ENCODE data around the gene LMX1B.

Gene LMX1B

DNA sequence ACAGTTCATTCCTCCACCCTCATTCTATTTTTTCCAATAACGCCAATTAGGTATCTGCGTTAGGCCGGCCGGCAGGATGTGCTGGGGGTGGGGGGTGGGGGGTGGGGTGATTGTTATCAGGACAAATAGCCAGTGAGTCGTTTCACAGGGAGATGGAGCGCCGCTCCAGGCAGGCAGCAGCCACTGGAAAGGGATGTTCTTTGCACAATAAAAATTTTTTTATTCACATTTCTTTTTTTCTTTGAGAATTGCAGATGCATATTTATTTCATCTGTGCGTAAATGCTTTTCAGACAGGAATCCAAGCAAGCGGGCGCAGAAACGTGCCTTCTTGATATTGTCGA is 4.1 kb downstream of the LMX1B start:
- no peak for DNase-seq (ENCODE audit: low spot score)
- TF ChIP-seq, protein P1, sequence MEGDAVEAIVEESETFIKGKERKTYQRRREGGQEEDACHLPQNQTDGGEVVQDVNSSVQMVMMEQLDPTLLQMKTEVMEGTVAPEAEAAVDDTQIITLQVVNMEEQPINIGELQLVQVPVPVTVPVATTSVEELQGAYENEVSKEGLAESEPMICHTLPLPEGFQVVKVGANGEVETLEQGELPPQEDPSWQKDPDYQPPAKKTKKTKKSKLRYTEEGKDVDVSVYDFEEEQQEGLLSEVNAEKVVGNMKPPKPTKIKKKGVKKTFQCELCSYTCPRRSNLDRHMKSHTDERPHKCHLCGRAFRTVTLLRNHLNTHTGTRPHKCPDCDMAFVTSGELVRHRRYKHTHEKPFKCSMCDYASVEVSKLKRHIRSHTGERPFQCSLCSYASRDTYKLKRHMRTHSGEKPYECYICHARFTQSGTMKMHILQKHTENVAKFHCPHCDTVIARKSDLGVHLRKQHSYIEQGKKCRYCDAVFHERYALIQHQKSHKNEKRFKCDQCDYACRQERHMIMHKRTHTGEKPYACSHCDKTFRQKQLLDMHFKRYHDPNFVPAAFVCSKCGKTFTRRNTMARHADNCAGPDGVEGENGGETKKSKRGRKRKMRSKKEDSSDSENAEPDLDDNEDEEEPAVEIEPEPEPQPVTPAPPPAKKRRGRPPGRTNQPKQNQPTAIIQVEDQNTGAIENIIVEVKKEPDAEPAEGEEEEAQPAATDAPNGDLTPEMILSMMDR (IDR thresholded peaks at IDR 0.05), result no peak
- Histone ChIP-seq H3K4me3 (no peak overlapping the region), H3K27ac (no peak overlapping the region)

DNA sequence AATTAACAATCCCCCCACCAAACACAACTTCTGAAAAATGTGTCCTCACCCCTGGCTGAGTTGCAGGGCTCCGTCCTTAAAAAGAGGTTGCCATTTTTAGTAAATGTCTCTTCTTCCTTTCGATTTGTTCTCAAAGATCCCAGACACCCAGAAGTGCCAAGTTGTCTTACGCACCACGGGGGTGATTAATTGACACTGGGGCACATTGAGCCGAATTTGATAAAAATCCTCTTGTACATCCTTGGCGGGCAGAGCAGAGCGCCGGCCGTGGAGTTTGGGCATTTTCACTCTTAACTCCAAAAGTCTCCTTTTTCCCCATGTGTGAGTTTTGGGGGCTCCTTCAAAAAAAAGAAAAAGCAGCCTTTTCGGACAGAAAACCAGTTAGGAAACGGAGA is 4.5 kb downstream of the LMX1B start:
- H3K4me3 ChIP-seq, result no peak overlapping the region
- TF ChIP-seq, protein P1 (IDR thresholded peaks at IDR 0.05), result no peak
- no peak overlapping the region for H3K27ac ChIP-seq
- DNase-seq (ENCODE audit: low spot score), result no peak

DNA sequence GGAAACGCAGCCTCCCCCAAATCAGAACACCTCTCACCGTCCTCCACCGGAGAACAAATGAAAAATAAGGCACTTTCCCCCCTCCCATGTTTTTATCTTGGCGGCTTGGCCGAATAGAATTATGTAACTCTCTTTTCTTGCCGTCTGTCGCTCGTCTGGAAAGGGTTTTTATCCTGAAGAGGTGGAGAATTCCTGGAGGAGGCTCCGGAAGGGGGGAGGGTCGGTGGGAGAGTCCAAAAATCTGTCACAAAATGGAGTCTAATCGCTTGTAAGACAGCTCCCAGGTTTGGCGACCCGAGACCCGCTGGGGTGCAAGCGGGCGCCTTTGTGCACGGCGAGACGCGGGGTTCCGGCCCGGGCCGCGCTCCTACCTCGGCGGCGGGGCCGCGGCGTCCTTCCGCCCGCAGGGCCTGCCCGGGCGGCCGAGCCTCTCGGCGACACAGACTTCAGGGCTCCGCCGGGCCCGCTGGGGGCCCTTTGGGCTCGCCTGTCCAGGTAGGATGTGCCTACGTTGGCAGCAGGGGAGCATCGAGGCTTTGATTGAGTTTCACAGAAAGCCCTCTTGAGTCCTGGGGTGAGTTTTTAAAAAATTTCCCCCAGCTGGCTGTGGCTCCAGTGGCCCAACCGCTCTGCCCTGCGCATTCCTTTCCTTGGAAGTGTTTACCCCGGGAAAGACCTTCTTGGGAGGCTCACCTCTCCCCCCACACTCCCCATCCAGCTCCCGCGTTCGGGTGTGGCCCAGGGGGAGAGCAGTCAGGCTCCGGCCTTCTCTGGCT is 5.0 kb downstream of the LMX1B start:
- DNase-seq (ENCODE audit: low spot score), result no peak
- TF ChIP-seq, protein P1 (IDR thresholded peaks at IDR 0.05), result no peak
- Histone ChIP-seq H3K27ac (no peak overlapping the region), H3K4me3 (no peak overlapping the region)

DNA sequence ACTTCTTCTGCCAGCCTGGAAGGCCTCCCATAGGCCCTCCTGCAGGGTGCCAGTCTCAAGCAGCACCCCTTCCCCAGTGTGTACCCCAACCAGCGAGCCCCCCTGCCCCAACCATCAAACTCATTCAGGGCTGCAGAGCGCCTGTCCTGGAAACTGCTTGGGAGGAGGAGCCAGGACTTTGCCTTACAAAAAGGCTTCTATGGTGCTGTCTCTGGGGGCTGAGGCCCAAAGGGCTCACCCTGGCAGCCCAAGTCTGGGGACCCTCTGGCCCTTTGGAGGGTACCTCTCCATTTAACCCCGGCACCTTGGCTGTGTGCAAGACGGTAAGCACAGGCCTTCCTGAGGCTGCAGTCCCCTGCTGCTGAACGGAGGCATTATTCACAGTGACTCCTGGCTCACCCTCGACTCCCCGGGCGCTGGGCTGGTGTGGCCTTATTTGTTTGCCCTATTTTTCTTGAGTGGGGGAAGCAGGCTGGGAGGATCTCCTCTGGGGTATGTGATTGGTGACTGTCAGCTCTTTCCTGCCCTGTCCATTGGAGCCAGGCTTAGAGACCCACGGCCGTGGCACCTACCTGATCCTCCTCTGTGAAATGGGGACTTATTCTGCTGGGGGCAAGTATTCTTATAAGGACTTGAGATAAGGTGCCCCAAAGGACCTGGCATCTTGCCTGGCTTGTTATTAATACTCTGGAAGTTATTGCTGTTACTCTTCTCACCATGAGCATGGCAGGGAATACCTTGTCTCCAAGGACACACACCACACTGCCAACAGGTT is 5.8 kb downstream of the LMX1B start:
- DNase-seq (ENCODE audit: low spot score), result no peak
- TF ChIP-seq, protein P1 (IDR thresholded peaks at IDR 0.05), result no peak
- Histone ChIP-seq H3K4me3 (no peak overlapping the region), H3K27ac (no peak overlapping the region)

DNA sequence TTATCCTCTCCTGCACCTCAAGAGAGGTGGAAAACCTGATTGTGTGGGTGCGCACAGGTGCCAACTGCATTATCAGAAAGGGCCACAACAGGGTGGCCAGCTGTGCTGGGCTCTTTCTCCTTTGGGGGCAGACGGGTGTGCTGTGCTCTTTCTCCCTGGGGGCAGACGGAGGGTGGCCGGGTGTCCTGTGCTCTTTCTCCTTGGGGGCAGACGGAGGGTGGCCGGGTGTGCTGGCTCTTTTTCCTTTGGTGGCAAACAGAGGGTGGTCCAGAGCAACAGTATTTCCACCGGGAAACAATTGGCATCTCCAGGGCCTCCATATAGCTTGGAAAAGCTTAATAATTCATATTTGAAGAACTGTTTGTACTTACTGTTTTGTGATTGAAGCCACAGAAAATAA is 6.8 kb downstream of the LMX1B start:
- TF ChIP-seq, protein P1 (IDR thresholded peaks at IDR 0.05), result no peak
- H3K4me3 ChIP-seq, result no peak overlapping the region
- no peak for DNase-seq (ENCODE audit: low spot score)
- no peak overlapping the region for H3K27ac ChIP-seq

DNA sequence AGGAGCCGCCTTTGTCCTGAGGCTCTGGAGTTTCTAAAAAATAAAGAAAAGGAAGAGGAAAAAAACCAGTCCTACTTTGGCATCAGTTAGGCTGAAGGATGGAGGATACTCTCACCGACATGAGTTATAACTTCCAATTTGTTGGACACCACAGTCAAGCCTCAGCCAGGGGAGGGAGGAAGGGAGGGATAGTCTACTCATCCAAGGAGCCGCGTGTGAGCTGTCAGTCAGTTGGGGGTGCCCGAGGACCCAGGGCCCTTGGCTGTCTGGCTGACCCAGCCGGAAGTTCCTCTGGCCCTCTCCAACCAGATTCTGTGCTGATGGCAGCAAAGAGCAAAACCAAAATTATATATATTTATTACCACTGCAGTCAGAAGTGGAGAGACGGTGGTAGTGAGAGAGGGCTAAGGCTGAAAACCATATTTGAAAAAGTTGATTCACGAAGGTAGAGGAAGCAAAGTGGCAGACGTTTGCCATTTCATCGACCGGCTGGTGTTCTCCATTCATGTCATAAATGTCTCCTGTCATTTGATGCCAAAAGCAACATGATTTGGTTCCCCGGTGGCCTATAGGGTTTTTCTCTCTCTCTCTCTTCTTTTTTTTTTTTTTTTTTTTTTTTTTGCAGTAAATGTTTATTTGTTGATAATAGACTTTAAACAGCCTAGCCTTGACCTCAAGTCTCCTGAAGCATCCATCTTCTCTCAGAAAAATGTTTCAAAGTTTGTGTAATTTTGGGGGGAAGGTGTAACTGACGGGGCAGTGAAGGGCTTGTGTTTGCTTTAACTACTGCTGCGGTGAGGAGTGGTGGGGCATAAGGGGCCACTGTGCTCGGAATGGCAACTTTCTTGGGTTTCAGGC is 7.6 kb downstream of the LMX1B start:
- DNase-seq (ENCODE audit: low spot score), result no peak
- H3K27ac ChIP-seq, result no peak overlapping the region
- TF ChIP-seq, protein P1 (IDR thresholded peaks at IDR 0.05), result no peak
- no peak overlapping the region for H3K4me3 ChIP-seq
